Astrocyte of the hippocampus (primary cell): ENCODE measurements around the gene UBASH3A.

ENCODE experiments used
- DNase-seq: peaks from one replicate; pipeline ENCODE4 v3.0.0; 2011; ENCODE audit warnings: low read depth, low spot score

Gene UBASH3A

GRCh38 chr21:42374864-42375499 lies 28.7 kb upstream of the UBASH3A start:
- no peak for DNase-seq

- no peak for DNase-seq
Observed at GRCh38 chr21:42375506-42375905, 28.2 kb upstream of the UBASH3A start.

DNA sequence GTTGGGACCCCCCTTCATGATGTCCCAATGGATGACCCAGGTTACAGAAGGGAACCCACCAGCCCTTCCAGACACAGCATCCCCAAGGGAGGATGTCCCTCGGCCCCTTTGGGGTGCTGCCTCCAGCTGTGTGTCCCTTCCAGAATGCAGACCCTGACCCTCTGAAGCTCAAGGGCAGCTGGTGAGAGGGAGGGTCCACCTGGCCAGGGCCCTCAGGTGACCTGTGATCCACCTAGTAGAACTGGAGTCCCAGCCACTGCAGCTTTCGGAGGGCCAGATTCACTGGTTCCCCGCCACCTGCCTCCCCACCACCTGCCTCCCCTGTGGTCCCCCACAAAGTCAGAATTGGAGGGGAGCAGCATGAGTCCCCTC lies 27.8 kb upstream of the UBASH3A start:
- no peak for DNase-seq

- DNase-seq = no peak
Observed at GRCh38 chr21:42376338-42376982, 27.2 kb upstream of the UBASH3A start.

GRCh38 chr21:42377211-42377950 lies 26.3 kb upstream of the UBASH3A start:
- no peak for DNase-seq

- DNase-seq = no peak
Observed at GRCh38 chr21:42377951-42378340, 25.8 kb upstream of the UBASH3A start.

GRCh38 chr21:42378418-42378817 lies 25.3 kb upstream of the UBASH3A start:
- no peak for DNase-seq

- DNase-seq = no peak
Observed at GRCh38 chr21:42379426-42380215, 24.1 kb upstream of the UBASH3A start.

- peak; percentile 34 for DNase-seq
Observed at GRCh38 chr21:42381347-42381984, 22.2 kb upstream of the UBASH3A start.

- no peak for DNase-seq
Observed at GRCh38 chr21:42382915-42383314, 20.8 kb upstream of the UBASH3A start.

- no peak for DNase-seq
Observed at GRCh38 chr21:42383331-42383730, 20.4 kb upstream of the UBASH3A start.

DNA sequence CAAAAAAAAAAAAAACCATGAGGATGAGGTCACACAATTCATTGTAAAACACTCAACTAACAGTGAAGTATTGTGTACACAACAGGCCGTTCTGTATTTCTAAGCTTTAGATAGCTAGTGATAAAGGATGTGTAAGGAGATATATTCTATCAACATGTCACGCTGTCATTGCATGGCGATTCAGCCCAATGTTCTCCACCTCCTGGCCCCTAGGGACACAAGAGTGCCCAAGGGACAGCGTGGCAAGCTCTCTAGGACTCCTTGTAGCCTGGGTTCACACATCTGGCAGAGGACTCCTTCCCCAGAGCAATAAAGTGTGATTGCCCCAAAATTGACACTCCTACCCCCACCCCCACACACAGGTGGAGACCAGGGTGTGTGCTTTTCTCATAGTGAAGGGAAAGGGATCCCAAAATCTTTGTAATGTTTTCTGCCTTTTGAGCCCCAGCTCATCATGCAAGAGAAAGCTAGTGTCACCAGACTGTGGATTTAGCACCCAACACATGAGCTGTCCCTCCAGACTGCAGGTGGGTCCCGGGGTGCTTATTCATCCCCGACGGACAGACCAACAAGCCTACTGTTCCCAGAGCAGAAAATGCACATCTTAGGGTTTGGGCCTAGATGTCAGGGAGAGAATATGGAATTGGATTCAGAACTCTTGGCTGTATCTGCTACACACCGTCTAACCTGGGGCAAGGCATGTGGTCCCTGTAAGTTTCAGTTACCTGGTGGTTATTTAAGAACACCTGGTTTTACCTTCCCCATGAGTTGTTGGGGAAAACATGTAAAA lies 19.4 kb upstream of the UBASH3A start:
- no peak for DNase-seq

DNA sequence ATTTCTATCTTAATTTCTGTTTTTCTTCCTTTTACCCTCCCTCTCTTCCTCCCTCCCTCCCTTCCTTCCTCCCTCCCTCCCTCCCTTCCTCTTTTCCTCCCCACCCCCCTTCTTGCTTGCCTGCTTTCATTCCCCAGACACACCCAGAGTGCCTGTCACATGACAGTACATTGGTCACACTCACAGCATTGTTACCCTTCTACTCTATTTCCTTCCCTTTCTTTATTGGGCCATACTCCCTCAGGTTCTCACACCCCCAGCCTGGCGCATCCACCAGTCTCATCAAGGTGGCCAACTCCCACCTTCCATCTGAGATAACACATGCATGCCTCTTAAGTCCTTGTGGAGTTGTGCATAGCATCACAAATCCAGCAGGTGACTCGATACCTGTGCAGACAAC lies 18.7 kb upstream of the UBASH3A start:
- no peak for DNase-seq

DNA sequence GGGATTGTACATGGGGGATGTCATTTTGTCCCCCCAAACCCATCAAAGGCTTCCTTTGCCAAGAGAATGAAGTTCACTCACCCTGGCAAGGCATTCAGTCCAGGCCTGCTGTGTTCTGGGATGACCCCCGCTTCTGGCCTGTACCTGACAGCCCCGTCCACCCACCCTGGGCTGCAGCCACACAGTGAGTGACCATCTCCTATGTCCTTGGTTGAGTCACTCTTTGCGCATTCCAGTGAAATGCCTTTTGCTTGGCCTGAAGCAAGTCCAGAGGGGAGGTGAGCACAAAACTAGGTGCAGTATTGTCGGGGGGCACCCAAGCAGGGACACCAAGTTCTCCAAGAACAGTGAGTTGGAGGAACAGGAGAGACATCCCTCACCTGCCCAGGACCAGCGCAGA lies 18.1 kb upstream of the UBASH3A start:
- DNase-seq = no peak

- no peak for DNase-seq
Observed at GRCh38 chr21:42386034-42386591, 17.6 kb upstream of the UBASH3A start.

GRCh38 chr21:42387164-42387563 lies 16.5 kb upstream of the UBASH3A start:
- no peak for DNase-seq

DNA sequence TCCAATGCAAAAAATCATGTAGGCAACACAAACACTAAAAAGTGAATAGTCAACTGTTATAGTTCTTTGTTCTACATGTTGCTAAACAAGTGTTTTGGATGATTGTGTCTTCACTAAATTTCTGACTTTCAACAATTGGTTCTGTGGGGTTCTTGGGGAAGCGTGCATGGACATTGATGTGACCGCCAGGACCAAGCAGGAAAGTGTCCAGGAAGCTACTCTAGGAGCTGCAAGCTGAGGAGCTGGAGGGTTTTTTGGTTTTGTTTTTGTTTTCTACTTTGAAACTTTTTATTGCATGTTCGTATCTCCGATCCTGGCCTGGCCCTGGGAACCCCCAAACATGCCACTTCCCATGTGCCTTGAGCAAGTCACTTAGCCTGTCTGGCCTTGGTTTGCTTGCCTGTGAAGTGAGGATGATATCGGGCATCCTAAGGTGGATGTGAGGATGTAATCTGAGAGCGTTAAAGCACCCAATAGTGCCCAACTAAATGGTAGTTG lies 15.8 kb upstream of the UBASH3A start:
- no peak for DNase-seq

GRCh38 chr21:42388740-42389448 lies 14.8 kb upstream of the UBASH3A start:
- peak; percentile 1 for DNase-seq

DNA sequence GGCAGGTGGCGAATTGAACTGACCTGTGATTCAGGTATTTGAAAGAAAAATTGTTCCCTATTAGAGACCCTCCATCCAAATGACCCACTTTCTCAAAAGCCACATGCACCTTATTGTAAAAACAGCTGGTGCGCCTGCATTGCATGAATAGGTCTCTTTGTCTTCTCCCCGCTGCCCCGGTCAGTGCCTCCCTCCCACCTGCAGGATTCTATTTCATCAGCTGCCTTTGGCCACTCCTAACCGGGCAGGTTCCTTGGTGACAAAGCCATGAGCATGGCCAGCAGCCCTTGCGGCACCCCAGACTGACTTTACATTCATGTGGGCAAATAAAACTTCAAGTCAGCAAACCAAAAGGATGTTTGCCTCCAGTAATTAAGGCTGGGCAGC lies 14.3 kb upstream of the UBASH3A start:
- DNase-seq = no peak

DNA sequence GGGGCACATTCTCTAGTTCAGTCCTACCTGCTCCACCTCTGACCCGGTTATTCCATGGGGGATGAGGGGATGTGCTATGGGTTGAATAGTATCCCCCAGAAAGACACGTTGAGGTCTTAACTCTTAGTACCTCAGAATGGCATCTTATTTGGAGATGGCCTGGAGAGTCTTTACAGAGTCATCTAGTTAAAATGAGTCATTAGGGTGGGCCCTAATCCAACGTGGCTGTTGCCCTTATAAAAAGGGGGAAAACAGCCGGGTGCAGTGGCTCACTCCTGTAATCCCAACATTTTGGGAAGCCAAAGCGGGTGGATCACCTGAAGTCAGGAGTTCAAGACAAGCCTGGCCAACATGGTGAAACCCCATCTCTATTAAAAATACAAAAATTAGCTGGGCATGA lies 13.5 kb upstream of the UBASH3A start:
- no peak for DNase-seq
